SK-N-SH (cell line): ENCODE measurements around the gene LPA.

Experiments
- CTCF ChIP-seq: fragments of 200-600 bp; sonication (generic); IDR thresholded peaks from 2 replicates; pipeline ENCODE4 v1.6.1; 2017; ENCODE audit warnings: antibody characterized with exemption, mild to moderate bottlenecking, moderate library complexity
- EP300 ChIP-seq, 2 experiments: IDR thresholded peaks; 2 replicates each; pipeline versions ENCODE4 v1.4.0 to v1.6.1; 2012; ENCODE audit warnings: borderline replicate concordance in 1 of 2, low read depth in 1 of 2, low read length in 1 of 2
- EZH2phosphoT487 ChIP-seq: fragments of 200-600 bp; sonication (generic); IDR thresholded peaks from 2 replicates; pipeline ENCODE4 v1.6.1; 2017; ENCODE audit warnings: low read depth, mixed run types, mild to moderate bottlenecking, antibody characterized with exemption, moderate library complexity, borderline replicate concordance
- GABPA ChIP-seq: IDR thresholded peaks from 2 replicates; pipeline ENCODE4 v1.4.0; 2012; ENCODE audit warnings: low read depth, mild to moderate bottlenecking
- POLR2AphosphoS5 ChIP-seq: IDR thresholded peaks from 2 replicates; pipeline ENCODE4 v1.6.1; 2012; ENCODE audit warnings: low read depth, low read length
- REST ChIP-seq: IDR thresholded peaks from 2 replicates; pipeline ENCODE4 v1.6.1; 2012; ENCODE audit warnings: mild to moderate bottlenecking, low read depth, low read length, moderate library complexity
- RFX5 ChIP-seq: IDR thresholded peaks from 2 replicates; pipeline ENCODE4 v1.6.1; 2012; ENCODE audit warnings: mild to moderate bottlenecking, improper control_type of control experiment, low read length
- TAF1 ChIP-seq: IDR thresholded peaks from 2 replicates; pipeline ENCODE4 v1.6.1; 2012; ENCODE audit warnings: low read depth, mild to moderate bottlenecking, low read length, moderate library complexity, borderline replicate concordance
- USF2 ChIP-seq: fragments of 150-350 bp; IDR thresholded peaks from 2 replicates; pipeline ENCODE4 v1.6.1; 2017; ENCODE audit warnings: antibody characterized with exemption, low read length, low read depth, borderline replicate concordance
- ZBTB33 ChIP-seq: IDR thresholded peaks from 2 replicates; pipeline ENCODE4 v1.4.0; 2012; ENCODE audit warnings: low read depth, borderline replicate concordance

GRCh38 chr6:160583794-160584193 is 80.3 kb downstream of the LPA start:
- TF ChIP-seq CTCF (no peak), ZBTB33 (no peak), POLR2AphosphoS5 (no peak), REST (no peak), EP300 (IDR thresholded peaks at IDR 0.05; ENCODE audit: borderline replicate concordance in 1 of 2, low read depth in 1 of 2, low read length in 1 of 2) (no peak), GABPA (no peak), RFX5 (no peak), USF2 (no peak), TAF1 (no peak), EZH2phosphoT487 (no peak)
